SKM-1 (cell line): Measurements from ENCODE around the gene IQGAP2.

Experiments used
- DNase-seq: peaks from one replicate; lab custom pipeline; 2025; ENCODE audit not compliant: unreplicated experiment; lab: John Stamatoyannopoulos, UW

Gene IQGAP2

GRCh38 chr5:76561959-76562358 is 158.9 kb downstream of the IQGAP2 start:
- no peak for DNase-seq

- no peak for DNase-seq
These were observed 161.9 kb downstream of the IQGAP2 start for GRCh38 chr5:76565009-76565408.

- DNase-seq: no peak
These were observed 167.1 kb downstream of the IQGAP2 start for GRCh38 chr5:76570153-76570552.

- DNase-seq: no peak
These were observed 168.5 kb downstream of the IQGAP2 start for GRCh38 chr5:76571559-76571958.

GRCh38 chr5:76576450-76576849 is 173.4 kb downstream of the IQGAP2 start:
- no peak for DNase-seq

- DNase-seq: no peak
These were observed 173.9 kb downstream of the IQGAP2 start for GRCh38 chr5:76576996-76577395.

- no peak for DNase-seq
These were observed 176.3 kb downstream of the IQGAP2 start for GRCh38 chr5:76579166-76579937.

- no peak for DNase-seq
These were observed 177.9 kb downstream of the IQGAP2 start for GRCh38 chr5:76580981-76581380.

- peak; percentile 43 for DNase-seq
These were observed 179.4 kb downstream of the IQGAP2 start for GRCh38 chr5:76582230-76583162.

- no peak for DNase-seq
These were observed 180.3 kb downstream of the IQGAP2 start for GRCh38 chr5:76583163-76584047.

GRCh38 chr5:76585783-76586217 is 182.7 kb downstream of the IQGAP2 start:
- DNase-seq: no peak

- DNase-seq: no peak
These were observed 183.4 kb downstream of the IQGAP2 start for GRCh38 chr5:76586531-76586930.

GRCh38 chr5:76590027-76590426 is 186.9 kb downstream of the IQGAP2 start:
- DNase-seq: no peak

GRCh38 chr5:76591366-76591765 is 188.3 kb downstream of the IQGAP2 start:
- no peak for DNase-seq

GRCh38 chr5:76592692-76593091 is 189.6 kb downstream of the IQGAP2 start:
- no peak for DNase-seq

GRCh38 chr5:76594107-76594506 is 191.0 kb downstream of the IQGAP2 start:
- no peak for DNase-seq

GRCh38 chr5:76595755-76596481 is 192.8 kb downstream of the IQGAP2 start:
- no peak for DNase-seq

GRCh38 chr5:76598531-76598930 is 195.4 kb downstream of the IQGAP2 start:
- no peak for DNase-seq

- DNase-seq: no peak
These were observed 197.6 kb downstream of the IQGAP2 start for GRCh38 chr5:76600716-76601115.

- peak; percentile 9 for DNase-seq
These were observed 198.4 kb downstream of the IQGAP2 start for GRCh38 chr5:76601470-76601869.
